SK-N-SH treated with all-trans-retinoic acid at 6 μM for 48 hours (cell line): ENCODE results near the gene RB1.

Source experiments
- ATAC-seq: fragments of 200-7000 bp; cut with Tn5 transposase; 3 replicates; pipeline ENCODE4 v1.9.1; 2020; ENCODE audit warnings: mild to moderate bottlenecking, moderate library complexity
- ARNTL ChIP-seq: fragments of 450-650 bp; formaldehyde crosslinking; IDR thresholded peaks from 2 replicates; pipeline ENCODE4 v1.5.0; 2020; ENCODE audit warnings: low read depth, mild to moderate bottlenecking, moderate library complexity, borderline replicate concordance
- BACH2 ChIP-seq: fragments of 250-450 bp; sonication (Bioruptor Pico); IDR thresholded peaks from 2 replicates; pipeline ENCODE4 v1.9.0; 2021; ENCODE audit warnings: mild to moderate bottlenecking, borderline replicate concordance
- CSDC2 ChIP-seq: fragments of 250-450 bp; sonication (Bioruptor Pico); IDR thresholded peaks from 2 replicates; pipeline ENCODE4 v1.5.0; 2020; ENCODE audit warnings: mild to moderate bottlenecking, moderate library complexity
- GLIS3 ChIP-seq: fragments of 250-450 bp; sonication (Bioruptor Pico); IDR thresholded peaks from 2 replicates; pipeline ENCODE4 v1.5.0; 2020; ENCODE audit warnings: mild to moderate bottlenecking, moderate library complexity
- ISL1 ChIP-seq: fragments of 250-450 bp; sonication (Bioruptor Pico); IDR thresholded peaks from 2 replicates; pipeline ENCODE4 v2.1.2; 2022; ENCODE audit warnings: mild to moderate bottlenecking, moderate library complexity
- OSR1 ChIP-seq: fragments of 250-450 bp; sonication (Bioruptor Pico); IDR thresholded peaks from 2 replicates; pipeline ENCODE4 v1.8.0; 2022; ENCODE audit warnings: moderate library complexity, mild to moderate bottlenecking, inconsistent platforms
- PPARA ChIP-seq: fragments of 250-450 bp; sonication (Bioruptor Pico); IDR thresholded peaks from 2 replicates; pipeline ENCODE4 v1.5.0; 2020; ENCODE audit warnings: mild to moderate bottlenecking, borderline replicate concordance
- RARB ChIP-seq: fragments of 250-450 bp; sonication (Bioruptor Pico); IDR thresholded peaks from 2 replicates; pipeline ENCODE4 v1.8.0; 2021; ENCODE audit warnings: mild to moderate bottlenecking, moderate library complexity
- SNAI2 ChIP-seq: fragments of 250-450 bp; sonication (Bioruptor Pico); IDR thresholded peaks from 2 replicates; pipeline ENCODE4 v1.5.0; 2020; ENCODE audit warnings: mild to moderate bottlenecking, moderate library complexity
- TCF4 ChIP-seq: fragments of 250-450 bp; sonication (Bioruptor Pico); IDR thresholded peaks from 2 replicates; pipeline ENCODE4 v1.8.0; 2021; ENCODE audit warnings: mild to moderate bottlenecking, moderate library complexity, borderline replicate concordance
- TOX ChIP-seq: fragments of 250-450 bp; sonication (Bioruptor Pico); IDR thresholded peaks from 2 replicates; pipeline ENCODE4 v1.8.0; 2021; ENCODE audit warnings: mild to moderate bottlenecking, moderate library complexity, borderline replicate concordance
- TSHZ2 ChIP-seq: fragments of 250-450 bp; sonication (Bioruptor Pico); IDR thresholded peaks from 2 replicates; pipeline ENCODE4 v1.5.0; 2020; ENCODE audit warnings: mild to moderate bottlenecking, moderate library complexity
- ZC3H10 ChIP-seq: fragments of 250-450 bp; sonication (Bioruptor Pico); IDR thresholded peaks from 2 replicates; pipeline ENCODE4 v1.5.1; 2021; ENCODE audit warnings: mild to moderate bottlenecking, moderate library complexity
- ZFP3 ChIP-seq: fragments of 250-450 bp; sonication (Bioruptor Pico); IDR thresholded peaks from 2 replicates; pipeline ENCODE4 v1.5.0; 2020; ENCODE audit warnings: mild to moderate bottlenecking, moderate library complexity
- ZFP30 ChIP-seq: fragments of 450-650 bp; formaldehyde crosslinking; IDR thresholded peaks from 2 replicates; pipeline ENCODE4 v1.5.0; 2022; ENCODE audit warnings: mild to moderate bottlenecking, moderate library complexity
- ZNF565 ChIP-seq: fragments of 450-650 bp; formaldehyde crosslinking; conservative IDR thresholded peaks from 2 replicates; pipeline ENCODE4 v1.5.0; 2020; ENCODE audit warnings: low read depth, mild to moderate bottlenecking, moderate library complexity
- ZNF70 ChIP-seq: fragments of 450-650 bp; formaldehyde crosslinking; IDR thresholded peaks from 2 replicates; pipeline ENCODE4 v1.5.0; 2020; ENCODE audit warnings: mild to moderate bottlenecking, moderate library complexity
- ZNF8 ChIP-seq: fragments of 450-650 bp; formaldehyde crosslinking; IDR thresholded peaks from 2 replicates; pipeline ENCODE4 v1.5.0; 2020; ENCODE audit warnings: mild to moderate bottlenecking, moderate library complexity
- TF ChIP-seq, protein P1 (sequence below): fragments of 250-450 bp; sonication (Bioruptor Pico); IDR thresholded peaks from 2 replicates; pipeline ENCODE4 v1.5.1; 2021; ENCODE audit warnings: mild to moderate bottlenecking, moderate library complexity
- TF ChIP-seq, protein P2 (sequence below): fragments of 250-450 bp; sonication (Bioruptor Pico); IDR thresholded peaks from 2 replicates; pipeline ENCODE4 v1.8.0; 2020; ENCODE audit warnings: mild to moderate bottlenecking, moderate library complexity, borderline replicate concordance
- TF ChIP-seq, protein P3 (sequence below): fragments of 250-450 bp; sonication (Bioruptor Pico); IDR thresholded peaks from 2 replicates; pipeline ENCODE4 v1.5.1; 2020; ENCODE audit warnings: low read depth, mild to moderate bottlenecking, moderate library complexity
- TF ChIP-seq, protein P4 (sequence below): fragments of 250-450 bp; sonication (Bioruptor Pico); IDR thresholded peaks from 2 replicates; pipeline ENCODE4 v1.8.0; 2021; ENCODE audit warnings: low read depth, mild to moderate bottlenecking, moderate library complexity, borderline replicate concordance

The RB1 gene

DNA sequence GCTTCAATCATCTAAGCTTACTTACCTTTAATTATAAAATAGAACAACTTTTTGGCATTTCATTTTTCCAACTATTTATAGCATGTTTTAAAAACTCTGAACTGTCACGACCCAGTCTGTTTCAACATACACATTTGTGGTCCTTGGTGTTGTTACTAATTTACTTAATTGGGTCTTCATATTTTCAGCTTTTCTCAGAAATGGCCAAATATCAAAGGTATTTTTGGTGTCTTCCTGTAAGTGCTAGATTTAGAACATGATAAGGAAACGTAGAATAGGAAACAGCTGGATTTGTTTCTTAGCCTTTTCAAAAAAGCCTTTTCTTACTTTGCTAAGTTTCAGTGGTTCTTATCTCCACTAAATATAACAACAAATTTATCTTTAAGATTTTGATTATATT lies 97.9 kb downstream of the RB1 start:
- TF ChIP-seq CSDC2 (CRISPR knock-in tag) (no peak), ZNF8 (CRISPR knock-in tag) (no peak), ARNTL (CRISPR knock-in tag) (no peak), OSR1 (CRISPR knock-in tag) (no peak), ZFP30 (no peak), ZFP3 (CRISPR knock-in tag) (no peak), ZNF565 (CRISPR knock-in tag) (no peak), ZNF70 (CRISPR knock-in tag) (no peak), TOX (no peak), RARB (no peak), BACH2 (no peak), ISL1 (CRISPR knock-in tag) (no peak), PPARA (CRISPR knock-in tag) (no peak)
- TF ChIP-seq, protein P1, sequence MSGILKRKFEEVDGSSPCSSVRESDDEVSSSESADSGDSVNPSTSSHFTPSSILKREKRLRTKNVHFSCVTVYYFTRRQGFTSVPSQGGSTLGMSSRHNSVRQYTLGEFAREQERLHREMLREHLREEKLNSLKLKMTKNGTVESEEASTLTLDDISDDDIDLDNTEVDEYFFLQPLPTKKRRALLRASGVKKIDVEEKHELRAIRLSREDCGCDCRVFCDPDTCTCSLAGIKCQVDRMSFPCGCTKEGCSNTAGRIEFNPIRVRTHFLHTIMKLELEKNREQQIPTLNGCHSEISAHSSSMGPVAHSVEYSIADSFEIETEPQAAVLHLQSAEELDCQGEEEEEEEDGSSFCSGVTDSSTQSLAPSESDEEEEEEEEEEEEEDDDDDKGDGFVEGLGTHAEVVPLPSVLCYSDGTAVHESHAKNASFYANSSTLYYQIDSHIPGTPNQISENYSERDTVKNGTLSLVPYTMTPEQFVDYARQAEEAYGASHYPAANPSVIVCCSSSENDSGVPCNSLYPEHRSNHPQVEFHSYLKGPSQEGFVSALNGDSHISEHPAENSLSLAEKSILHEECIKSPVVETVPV (CRISPR knock-in tag) = no peak
- TF ChIP-seq, protein P2, sequence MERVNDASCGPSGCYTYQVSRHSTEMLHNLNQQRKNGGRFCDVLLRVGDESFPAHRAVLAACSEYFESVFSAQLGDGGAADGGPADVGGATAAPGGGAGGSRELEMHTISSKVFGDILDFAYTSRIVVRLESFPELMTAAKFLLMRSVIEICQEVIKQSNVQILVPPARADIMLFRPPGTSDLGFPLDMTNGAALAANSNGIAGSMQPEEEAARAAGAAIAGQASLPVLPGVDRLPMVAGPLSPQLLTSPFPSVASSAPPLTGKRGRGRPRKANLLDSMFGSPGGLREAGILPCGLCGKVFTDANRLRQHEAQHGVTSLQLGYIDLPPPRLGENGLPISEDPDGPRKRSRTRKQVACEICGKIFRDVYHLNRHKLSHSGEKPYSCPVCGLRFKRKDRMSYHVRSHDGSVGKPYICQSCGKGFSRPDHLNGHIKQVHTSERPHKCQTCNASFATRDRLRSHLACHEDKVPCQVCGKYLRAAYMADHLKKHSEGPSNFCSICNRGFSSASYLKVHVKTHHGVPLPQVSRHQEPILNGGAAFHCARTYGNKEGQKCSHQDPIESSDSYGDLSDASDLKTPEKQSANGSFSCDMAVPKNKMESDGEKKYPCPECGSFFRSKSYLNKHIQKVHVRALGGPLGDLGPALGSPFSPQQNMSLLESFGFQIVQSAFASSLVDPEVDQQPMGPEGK (CRISPR knock-in tag) = no peak
- TF ChIP-seq, protein P3, sequence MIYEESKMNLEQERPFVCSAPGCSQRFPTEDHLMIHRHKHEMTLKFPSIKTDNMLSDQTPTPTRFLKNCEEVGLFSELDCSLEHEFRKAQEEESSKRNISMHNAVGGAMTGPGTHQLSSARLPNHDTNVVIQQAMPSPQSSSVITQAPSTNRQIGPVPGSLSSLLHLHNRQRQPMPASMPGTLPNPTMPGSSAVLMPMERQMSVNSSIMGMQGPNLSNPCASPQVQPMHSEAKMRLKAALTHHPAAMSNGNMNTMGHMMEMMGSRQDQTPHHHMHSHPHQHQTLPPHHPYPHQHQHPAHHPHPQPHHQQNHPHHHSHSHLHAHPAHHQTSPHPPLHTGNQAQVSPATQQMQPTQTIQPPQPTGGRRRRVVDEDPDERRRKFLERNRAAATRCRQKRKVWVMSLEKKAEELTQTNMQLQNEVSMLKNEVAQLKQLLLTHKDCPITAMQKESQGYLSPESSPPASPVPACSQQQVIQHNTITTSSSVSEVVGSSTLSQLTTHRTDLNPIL (CRISPR knock-in tag) = no peak
- TF ChIP-seq, protein P4, sequence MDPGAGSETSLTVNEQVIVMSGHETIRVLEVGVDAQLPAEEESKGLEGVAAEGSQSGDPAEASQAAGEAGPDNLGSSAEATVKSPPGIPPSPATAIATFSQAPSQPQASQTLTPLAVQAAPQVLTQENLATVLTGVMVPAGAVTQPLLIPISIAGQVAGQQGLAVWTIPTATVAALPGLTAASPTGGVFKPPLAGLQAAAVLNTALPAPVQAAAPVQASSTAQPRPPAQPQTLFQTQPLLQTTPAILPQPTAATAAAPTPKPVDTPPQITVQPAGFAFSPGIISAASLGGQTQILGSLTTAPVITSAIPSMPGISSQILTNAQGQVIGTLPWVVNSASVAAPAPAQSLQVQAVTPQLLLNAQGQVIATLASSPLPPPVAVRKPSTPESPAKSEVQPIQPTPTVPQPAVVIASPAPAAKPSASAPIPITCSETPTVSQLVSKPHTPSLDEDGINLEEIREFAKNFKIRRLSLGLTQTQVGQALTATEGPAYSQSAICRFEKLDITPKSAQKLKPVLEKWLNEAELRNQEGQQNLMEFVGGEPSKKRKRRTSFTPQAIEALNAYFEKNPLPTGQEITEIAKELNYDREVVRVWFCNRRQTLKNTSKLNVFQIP = no peak
- no peak for ATAC-seq

GRCh38 chr13:48402325-48402932 lies 98.9 kb downstream of the RB1 start:
- no peak for TF ChIP-seq ZFP30
- TF ChIP-seq TSHZ2 (CRISPR knock-in tag) = no peak
- TF ChIP-seq, protein P1 (CRISPR knock-in tag) = no peak
- TF ChIP-seq ZNF565 (CRISPR knock-in tag) = no peak
- TF ChIP-seq TOX = no peak
- no peak for ATAC-seq

DNA sequence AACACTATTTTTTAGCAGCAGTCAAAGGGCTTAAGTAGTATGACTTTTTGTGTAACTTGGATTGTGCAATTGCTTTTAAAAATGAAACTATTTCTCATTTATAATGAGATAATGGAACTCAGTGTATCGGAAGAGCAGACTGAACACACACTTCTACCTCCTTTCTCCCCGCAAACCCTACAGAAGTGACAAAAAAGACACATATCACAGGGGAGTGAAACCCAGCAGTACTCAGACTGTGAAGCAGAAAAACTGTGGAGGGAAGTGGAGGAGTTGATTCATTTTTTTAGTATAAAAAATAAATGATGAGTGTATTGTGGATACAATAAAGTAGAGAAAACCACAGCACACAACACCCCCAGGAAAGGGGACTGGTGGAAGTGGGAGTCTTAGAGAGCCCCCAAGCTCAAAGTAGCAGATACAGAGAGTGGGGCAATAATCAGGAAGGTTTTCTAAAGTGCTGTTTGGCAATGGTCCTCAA lies 99.6 kb downstream of the RB1 start:
- TF ChIP-seq SNAI2 (CRISPR knock-in tag) (no peak), TSHZ2 (CRISPR knock-in tag) (no peak), ZC3H10 (no peak), ARNTL (CRISPR knock-in tag) (no peak), BACH2 (no peak), RARB (no peak), PPARA (CRISPR knock-in tag) (no peak), OSR1 (CRISPR knock-in tag) (no peak), ZNF70 (CRISPR knock-in tag) (no peak), GLIS3 (no peak), ISL1 (CRISPR knock-in tag) (no peak; the same call in 1 of the 2 replicates), ZFP3 (CRISPR knock-in tag) (no peak), TCF4 (CRISPR knock-in tag) (no peak), ZNF8 (CRISPR knock-in tag) (no peak), ZNF565 (CRISPR knock-in tag) (no peak)
- TF ChIP-seq, all 23 proteins: peak for 0
- ATAC-seq = no peak
